Right lobe of liver (tissue), 6 donors: Measurements from ENCODE around the gene IRAK3. TPM values are rescaled to one million over a fixed set of nuclear protein-coding genes. Genes with fewer than 3 reads are reported as not detected.

Experiments
- ATAC-seq, 4 donors: fragments of 200-7000 bp; cut with Tn5 transposase; one replicate each; pipeline ENCODE4 v1.9.1; 2020; ENCODE audit warnings: mild to moderate bottlenecking in 4 of 4, moderate library complexity in 4 of 4
- DNase-seq, 3 donors: peaks; one replicate each; pipeline ENCODE4 v3.0.0-alpha.2; 2020
- H3K27ac ChIP-seq, 3 donors: fragments of 200-600 bp; one replicate each; pipeline ENCODE4 v1.8.0; 2022
- H3K27me3 ChIP-seq, 2 donors: fragments of 200-600 bp; one replicate each; pipeline ENCODE4 v1.8.0; 2022
- H3K36me3 ChIP-seq, 4 donors: fragments of 200-600 bp; sonication (generic) in 1 of 4; one replicate each; pipeline versions ENCODE4 v1.5.1 to v1.8.0; 2017 to 2022; ENCODE audit warnings: control low read depth in 1 of 4
- H3K4me1 ChIP-seq, 4 donors: fragments of 200-600 bp; sonication (generic) in 1 of 4; one replicate each; pipeline versions ENCODE4 v1.5.1 to v1.8.0; 2017 to 2022; ENCODE audit warnings: control low read depth in 1 of 4
- H3K4me3 ChIP-seq, 3 donors: fragments of 200-600 bp; one replicate each; pipeline ENCODE4 v1.8.0; 2022
- H3K9me3 ChIP-seq, 4 donors: fragments of 200-600 bp; sonication (generic) in 1 of 4; one replicate each; pipeline versions ENCODE4 v1.5.1 to v1.8.0; 2017 to 2022; ENCODE audit warnings: control low read depth in 1 of 4
- CTCF ChIP-seq, 4 donors: fragments of 200-600 bp in 3 of 4; fragments of 450-650 bp in 1 of 4; IDR thresholded peaks; one replicate each; pipeline versions ENCODE4 v1.5.1 to v1.8.0; 2016 to 2022; ENCODE audit warnings: antibody characterized with exemption in 4 of 4, mild to moderate bottlenecking in 2 of 4
- POLR2A ChIP-seq: fragments of 450-650 bp; IDR thresholded peaks from one replicate; pipeline ENCODE4 v1.6.1; 2017; ENCODE audit warnings: antibody characterized with exemption, mild to moderate bottlenecking
- WGBS: methylation state at CpG from one replicate; pipeline ENCODE4 v1.1.6; 2018; ENCODE audit warnings: low coverage, low lambda C conversion rate; ENCODE audit not compliant: insufficient coverage; ENCODE audit errors: missing lambda C conversion rate; 5-methylcytosine and 5-hydroxymethylcytosine counted together
- intact Hi-C, 2 donors: fragments of 100-400 bp; cut with DNase I; formaldehyde crosslinking; loops; one replicate each; pipeline versions ENCODE4 v1.11.2 to v1.14.1; 2022
- long read RNA-seq: library from polyadenylated mRNA; unstranded; transcript quantifications from one replicate; pipeline ENCODE4 v2.0.0, GENCODE V29; 2019
- total RNA-seq, 6 experiments: library from RNA; depleted of rRNA in 2 of 6; stranded (reverse); fragments of >200 nt in 2 of 6; fragmentation: NEBNext Ultra II Directional in 3 of 6; extraction: Animal tissue kit (Norgen Biotek cat#: 25700) in 3 of 6; gene quantifications; one replicate each; pipeline versions ENCODE4 v1.1.0 to v1.2.4, GENCODE V29; 2016 to 2023
- donor health status: DM: no; HTN: yes; CAD: no.
- donor health status: DM: no; HTN: no; CAD: no.
- donor health status: DM: no; HTN: no; CAD: no.
- donor health status: DM: no; HTN: yes; CAD: no.
- donor health status: DM: no; HTN: yes; CAD: no.

IRAK3 gene
- total RNA-seq = 1 to 10 TPM; 1.3 to 7.0 (median 3.5) TPM
- long read RNA-seq = 0 reads

- DNase-seq (peak; percentile 80 to 85 (median 84)), ATAC-seq (peak; percentile 88 to 91 (median 90))
- intact Hi-C loops = no loop called here
- Histone ChIP-seq H3K4me3 (peak within 1 kb of the TSS; percentile 25 to 46 (median 37)), H3K36me3 (no peaks in the 10 kb centered on the region), H3K4me1 (peaks cover 0 to 3% (median 0%) of the 10 kb centered on the region in 4 donors), H3K27me3 (peaks cover 0 to 8% of the 10 kb centered on the region in 2 donors), H3K27ac (peak within 1 kb of the TSS; percentile 71 to 76 (median 73)), H3K9me3 (no peaks in the 10 kb centered on the region)
- TF ChIP-seq CTCF (IDR thresholded peaks at IDR 0.05) (no peak), POLR2A (peak; percentile 91)
- 38% methylated on average over 21 of the region's 82 CpGs for WGBS
These were observed at the start of gene IRAK3 for GRCh38 chr12:66188584-66189485. Gene IRAK3 (plus strand): TSS chr12:66189214. CDS start chr12:66189300, 86 bp downstream.

GRCh38 chr12:66139328-66139727, 49.7 kb upstream of the IRAK3 start:
- peaks cover 0 to 17% (median 9%) of the 10 kb centered on the region in 4 donors for H3K36me3 ChIP-seq
- H3K4me3 ChIP-seq = no peak overlapping the region
- no peak for DNase-seq
- intact Hi-C loops = no loop called here
- H3K27ac ChIP-seq = no peak overlapping the region
- no peak for ATAC-seq
- TF ChIP-seq POLR2A (no peak), CTCF (IDR thresholded peaks at IDR 0.05) (no peak)
- peaks cover 0 to 11% (median 0%) of the 10 kb centered on the region in 4 donors for H3K9me3 ChIP-seq
- H3K4me1 ChIP-seq = peaks cover 0 to 1% (median 0%) of the 10 kb centered on the region in 4 donors
- 96% methylated on average over 2 of the region's 2 CpGs for WGBS
- H3K27me3 ChIP-seq = no peaks in the 10 kb centered on the region

GRCh38 chr12:66140731-66141130, 48.3 kb upstream of the IRAK3 start:
- Histone ChIP-seq H3K9me3 (peaks cover 0 to 11% (median 0%) of the 10 kb centered on the region in 4 donors), H3K27ac (no peak overlapping the region), H3K36me3 (peaks cover 0 to 17% (median 9%) of the 10 kb centered on the region in 4 donors), H3K4me1 (peaks cover 0 to 10% (median 3%) of the 10 kb centered on the region in 4 donors), H3K27me3 (no peaks in the 10 kb centered on the region), H3K4me3 (no peak overlapping the region)
- no peak for ATAC-seq
- TF ChIP-seq POLR2A (no peak), CTCF (IDR thresholded peaks at IDR 0.05) (no peak)
- intact Hi-C loops = no loop called here
- no peak for DNase-seq

GRCh38 chr12:66141299-66141698, 47.7 kb upstream of the IRAK3 start:
- H3K27ac ChIP-seq = no peak overlapping the region
- H3K27me3 ChIP-seq = no peaks in the 10 kb centered on the region
- H3K9me3 ChIP-seq = peaks cover 0 to 11% (median 0%) of the 10 kb centered on the region in 4 donors
- ATAC-seq (no peak), DNase-seq (no peak)
- 97% methylated on average over 2 of the region's 2 CpGs for WGBS
- peaks cover 0 to 10% (median 3%) of the 10 kb centered on the region in 4 donors for H3K4me1 ChIP-seq
- H3K36me3 ChIP-seq = peaks cover 0 to 17% (median 9%) of the 10 kb centered on the region in 4 donors
- intact Hi-C loops = no loop called here
- no peak for TF ChIP-seq POLR2A
- no peak for TF ChIP-seq CTCF (IDR thresholded peaks at IDR 0.05)
- H3K4me3 ChIP-seq = no peak overlapping the region
